Type B pancreatic cell (in vitro differentiated cells): ENCODE data around the gene SNTG2. TPM values are rescaled to one million over a fixed set of nuclear protein-coding genes. Genes with fewer than 3 reads are reported as not detected.

Experiments
- DNase-seq: peaks from one replicate; pipeline ENCODE4 v3.0.0; 2021; ENCODE audit warnings: mixed read lengths; ENCODE audit not compliant: unreplicated experiment; ENCODE audit errors: extremely low spot score
- H3K27ac Mint-ChIP-seq: 2 replicates; pipeline ENCODE4 v1.8.0; 2021; ENCODE audit warnings: mild to moderate bottlenecking, mixed read lengths
- H3K27me3 Mint-ChIP-seq: 2 replicates; pipeline ENCODE4 v1.8.0; 2021; ENCODE audit warnings: mixed read lengths
- H3K36me3 Mint-ChIP-seq: 2 replicates; pipeline ENCODE4 v1.8.0; 2021; ENCODE audit warnings: mixed read lengths
- H3K4me1 Mint-ChIP-seq: one replicate; pipeline ENCODE4 v1.8.0; 2021; ENCODE audit warnings: mixed read lengths; ENCODE audit not compliant: unreplicated experiment
- H3K4me3 Mint-ChIP-seq: 2 replicates; pipeline ENCODE4 v1.8.0; 2021; ENCODE audit warnings: mild to moderate bottlenecking, mixed read lengths
- H3K9me3 Mint-ChIP-seq: 2 replicates; pipeline ENCODE4 v1.8.0; 2021; ENCODE audit warnings: mixed read lengths
- CTCF ChIP-seq: fragments of 200-600 bp; sonication (generic); conservative IDR thresholded peaks from 2 replicates; pipeline ENCODE4 v1.5.0; 2021; ENCODE audit warnings: antibody characterized with exemption, mild to moderate bottlenecking
- total RNA-seq: library from RNA; stranded (reverse); gene quantifications from 2 replicates; pipeline ENCODE4 v1.2.1, GENCODE V29; 2021; ENCODE audit warnings: low replicate concordance

Gene SNTG2
- total RNA-seq, 1 donor from 2014 or later = 1.1 TPM

GRCh38 chr2:1254662-1255343 is 304.2 kb downstream of the SNTG2 start:
- Mint-ChIP-seq H3K9me3 (no peaks in the 10 kb centered on the region), H3K36me3 (no peaks in the 10 kb centered on the region), H3K27me3 (peaks cover 14% of the 10 kb centered on the region), H3K4me1 (no peaks in the 10 kb centered on the region), H3K4me3 (no peak overlapping the region), H3K27ac (no peak overlapping the region)
- no peak for DNase-seq
- no peak for TF ChIP-seq CTCF

- Mint-ChIP-seq H3K36me3 (no peaks in the 10 kb centered on the region), H3K9me3 (no peaks in the 10 kb centered on the region), H3K4me1 (no peaks in the 10 kb centered on the region), H3K27me3 (peaks cover 6% of the 10 kb centered on the region), H3K27ac (no peak overlapping the region), H3K4me3 (no peak overlapping the region)
- TF ChIP-seq CTCF = no peak
- DNase-seq = no peak
Observed at GRCh38 chr2:1256632-1257324, 306.1 kb downstream of the SNTG2 start.

GRCh38 chr2:1257334-1257733 is 306.7 kb downstream of the SNTG2 start:
- Mint-ChIP-seq H3K27me3 (peaks cover 6% of the 10 kb centered on the region), H3K9me3 (no peaks in the 10 kb centered on the region), H3K4me3 (no peak overlapping the region), H3K27ac (no peak overlapping the region), H3K4me1 (no peaks in the 10 kb centered on the region), H3K36me3 (no peaks in the 10 kb centered on the region)
- no peak for DNase-seq
- TF ChIP-seq CTCF = no peak

GRCh38 chr2:1259746-1260145 is 309.1 kb downstream of the SNTG2 start:
- H3K4me1 Mint-ChIP-seq = no peaks in the 10 kb centered on the region
- TF ChIP-seq CTCF = no peak
- no peak overlapping the region for H3K4me3 Mint-ChIP-seq
- H3K9me3 Mint-ChIP-seq = no peaks in the 10 kb centered on the region
- peaks cover 4% of the 10 kb centered on the region for H3K27me3 Mint-ChIP-seq
- no peaks in the 10 kb centered on the region for H3K36me3 Mint-ChIP-seq
- H3K27ac Mint-ChIP-seq = no peak overlapping the region
- DNase-seq = no peak

- Mint-ChIP-seq H3K9me3 (no peaks in the 10 kb centered on the region), H3K4me1 (no peaks in the 10 kb centered on the region), H3K36me3 (no peaks in the 10 kb centered on the region), H3K27ac (no peak overlapping the region), H3K27me3 (peaks cover 4% of the 10 kb centered on the region), H3K4me3 (no peak overlapping the region)
- no peak for TF ChIP-seq CTCF
- no peak for DNase-seq
Observed at GRCh38 chr2:1262609-1263008, 312.0 kb downstream of the SNTG2 start.
